Stimulated activated CD4-positive, alpha-beta T cell treated with anti-CD3 and anti-CD28 coated beads, Interleukin-4, amount 100 ng/mL, for 1 hour (primary cell): Measurements from ENCODE around the gene DTD1.

Source experiments
- DNase-seq: peaks from one replicate; pipeline ENCODE4 v3.0.0-alpha.2; 2020

DTD1 gene

DNA sequence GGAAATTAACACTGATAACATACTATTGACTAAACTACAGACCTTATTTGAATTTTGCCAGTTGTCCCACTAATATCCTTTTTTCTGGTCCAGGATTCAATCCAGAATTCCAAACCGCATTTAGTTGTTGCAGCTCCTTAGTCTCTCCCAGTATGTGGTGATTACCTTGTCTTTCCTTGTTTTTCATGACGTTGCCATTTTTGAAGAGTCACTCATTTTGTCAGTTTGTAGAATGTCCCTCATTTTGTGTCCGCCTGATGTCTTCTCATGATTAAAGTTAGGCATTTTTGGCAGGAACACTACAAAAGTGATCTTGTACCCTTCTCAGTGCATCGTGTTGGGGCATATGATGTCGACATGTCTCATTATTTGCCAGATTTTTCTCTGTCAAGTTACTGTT is 33.1 kb downstream of the DTD1 start:
- no peak for DNase-seq

DNA sequence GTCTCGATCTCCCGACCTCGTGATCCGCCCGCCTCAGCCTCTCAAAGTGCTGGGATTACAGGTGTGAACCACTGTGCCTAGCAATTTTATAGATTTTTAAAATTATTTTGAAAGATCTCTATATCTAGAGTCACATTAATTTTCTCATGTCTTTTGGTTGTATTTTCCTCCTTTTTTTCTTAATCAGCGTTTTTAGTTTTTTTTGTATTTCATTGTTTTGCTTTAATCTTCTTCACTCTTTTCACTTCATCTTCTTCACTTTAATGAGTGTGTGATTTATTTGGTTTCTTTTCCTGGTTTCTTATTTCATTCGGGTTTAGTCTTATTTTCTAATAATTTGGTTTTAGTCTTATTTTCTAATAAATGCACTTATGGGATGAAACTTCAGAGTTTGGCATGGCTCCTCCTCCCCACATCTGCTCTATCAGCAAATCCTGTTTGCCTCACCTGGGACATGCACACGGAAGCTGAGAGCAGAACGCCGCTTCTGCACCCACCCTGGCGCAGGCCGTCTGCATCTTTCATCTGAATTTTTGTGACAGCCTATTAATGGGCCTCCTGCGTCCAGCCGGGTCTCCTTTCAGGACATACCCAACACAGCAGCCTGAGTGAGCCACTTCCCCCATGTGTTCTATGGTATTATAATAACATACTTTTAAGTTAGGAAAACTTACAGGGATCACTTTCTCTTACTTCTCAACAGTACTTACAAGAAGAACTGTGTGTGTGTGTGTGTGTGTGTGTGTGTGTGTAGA is 35.5 kb downstream of the DTD1 start:
- DNase-seq = no peak

DNA sequence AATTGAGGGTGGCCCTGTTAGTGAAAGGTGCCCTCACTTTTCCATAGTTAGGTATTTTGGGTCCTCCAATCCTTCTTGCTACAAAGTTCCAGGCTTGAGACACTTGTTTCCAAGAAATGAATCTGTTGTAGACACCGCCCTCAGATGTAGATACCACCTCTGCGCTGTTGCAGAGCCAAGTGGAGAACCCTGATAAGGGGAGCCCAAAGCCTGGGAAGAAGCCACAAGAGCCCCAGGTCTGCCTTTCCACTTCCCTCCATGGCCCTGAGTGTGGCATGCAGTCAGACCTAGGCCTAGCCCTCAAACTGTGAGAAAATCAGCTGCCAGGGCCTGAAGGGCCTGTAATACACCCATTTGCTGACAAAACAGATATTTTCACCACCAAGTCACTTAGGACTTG is 37.1 kb downstream of the DTD1 start:
- DNase-seq = no peak

DNA sequence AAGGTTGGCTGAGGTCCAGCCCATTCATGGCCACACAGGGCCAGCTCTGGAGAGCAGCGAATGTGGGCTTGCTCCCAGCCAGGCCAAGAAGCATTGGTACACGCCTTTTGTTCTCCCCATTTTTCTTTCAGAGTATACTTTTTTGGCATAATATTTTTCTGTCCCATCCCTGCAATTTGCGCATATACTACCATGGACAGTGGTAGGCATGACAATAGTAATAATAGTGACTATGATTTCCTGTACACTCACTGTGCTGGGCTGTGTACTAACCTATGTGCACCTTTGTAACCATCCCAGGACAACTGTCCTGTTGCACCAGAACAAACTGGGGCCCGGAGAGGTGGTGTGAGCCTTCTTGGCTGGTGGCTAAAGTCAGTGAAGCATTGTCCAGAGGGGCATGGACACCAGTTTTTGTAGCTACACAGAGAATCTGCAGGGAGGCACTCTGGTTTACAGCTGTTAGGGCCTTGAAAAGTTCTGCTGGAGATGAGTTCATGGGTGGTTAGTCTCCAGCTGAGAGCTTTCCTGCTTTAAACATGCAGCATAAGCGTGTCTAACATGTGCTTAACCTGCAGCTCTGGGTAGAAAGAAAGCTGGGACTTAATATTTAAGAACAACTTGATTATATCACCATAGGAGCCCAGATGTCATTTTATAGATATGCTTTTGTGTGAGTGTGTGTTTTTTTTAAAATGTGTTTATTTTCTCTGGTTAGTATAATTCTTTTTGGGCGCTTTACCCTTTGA is 38.2 kb downstream of the DTD1 start:
- no peak for DNase-seq

DNA sequence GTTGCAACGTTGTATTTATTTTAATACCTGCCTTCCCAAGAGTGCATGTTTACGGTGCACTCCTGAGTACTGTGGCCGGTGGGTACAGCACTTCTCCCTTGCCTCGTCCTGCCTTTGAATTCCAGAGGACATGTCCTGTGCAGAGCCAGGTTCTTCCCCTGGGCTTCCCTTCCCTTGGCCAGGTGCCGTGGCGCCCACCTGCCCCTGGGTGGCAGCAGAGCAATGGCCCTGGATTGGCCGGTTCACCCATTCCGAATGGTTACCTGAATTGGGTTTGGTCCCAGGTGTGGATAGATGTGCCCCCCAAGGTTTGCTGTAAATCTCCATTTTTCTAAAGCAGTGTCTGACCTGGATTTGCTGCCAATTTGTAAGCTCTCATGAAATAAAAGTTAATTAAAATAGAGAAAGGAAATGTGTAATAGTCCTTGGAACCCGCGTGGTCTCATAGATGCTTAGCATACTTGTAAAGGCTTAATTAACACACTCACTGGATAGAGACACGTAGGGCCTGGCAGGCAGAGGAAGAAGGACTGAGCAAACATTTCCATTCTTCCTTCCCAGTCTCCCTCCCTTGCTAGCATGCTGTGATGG is 40.6 kb downstream of the DTD1 start:
- DNase-seq = peak; percentile 12

DNA sequence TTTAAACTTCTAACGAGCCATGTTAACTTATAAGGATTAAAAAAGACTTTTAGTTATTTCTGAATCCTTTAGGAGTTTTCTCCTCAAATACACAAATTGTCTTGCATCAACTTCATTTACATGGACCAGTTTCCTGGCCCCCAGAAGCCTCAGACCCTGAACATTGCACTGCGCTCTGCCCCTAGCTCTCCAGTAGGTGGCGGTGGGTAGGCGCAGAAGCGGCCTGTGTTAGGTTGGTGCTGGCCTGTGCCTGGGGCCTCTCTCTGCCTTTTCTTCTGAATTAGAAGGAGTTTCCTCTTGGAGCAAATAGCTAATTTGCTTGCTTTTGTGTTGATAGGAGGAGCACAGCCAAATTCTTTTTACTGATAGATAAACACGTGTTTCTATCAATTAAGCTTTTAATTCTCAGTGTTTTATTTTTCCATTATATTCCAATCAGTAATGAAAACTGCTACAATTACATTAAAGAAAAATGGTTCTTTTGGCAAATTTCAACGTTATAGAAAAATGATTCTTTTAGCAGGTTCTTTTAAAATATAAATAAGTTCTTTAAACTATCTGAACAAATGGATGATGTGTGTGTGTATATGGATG is 44.4 kb downstream of the DTD1 start:
- DNase-seq = peak; percentile 51

DNA sequence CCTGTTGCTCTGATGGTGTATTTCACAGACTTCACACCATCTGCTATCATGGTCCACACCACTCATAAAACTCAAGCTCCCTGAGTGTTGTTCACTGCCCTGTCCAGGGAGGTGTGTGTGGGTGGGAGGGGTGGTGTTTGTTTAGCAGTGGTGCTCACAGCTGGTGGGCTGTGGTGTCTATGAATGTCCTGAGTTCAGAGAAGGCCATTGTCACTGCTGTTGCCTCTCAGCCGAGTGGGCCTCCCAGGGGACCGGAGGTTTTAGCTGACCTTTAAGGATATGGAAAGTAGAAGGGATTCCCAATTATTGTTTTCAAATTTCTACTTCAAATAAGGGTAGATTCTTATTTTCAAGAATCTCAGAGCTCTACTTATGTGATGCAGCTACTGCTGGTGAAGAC is 45.6 kb downstream of the DTD1 start:
- DNase-seq = no peak

DNA sequence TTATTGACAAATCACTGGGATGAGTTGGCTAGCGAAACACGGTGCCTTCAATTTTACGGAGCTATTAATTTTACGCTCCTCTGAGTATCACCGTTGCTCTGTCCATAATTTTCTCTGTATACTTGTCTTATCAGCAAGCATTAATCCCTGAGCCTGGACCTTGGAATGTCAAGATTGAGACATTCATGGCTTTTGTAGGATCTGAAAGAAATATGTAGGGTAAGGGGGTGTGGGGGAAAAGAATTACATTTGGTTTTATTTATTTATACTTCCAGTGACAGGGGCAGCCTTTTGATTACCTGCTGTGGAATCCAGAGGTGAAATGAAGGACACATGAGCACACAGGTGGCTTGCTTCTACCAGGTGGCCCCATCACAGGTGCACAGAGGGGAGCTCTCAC is 46.6 kb downstream of the DTD1 start:
- DNase-seq = no peak

DNA sequence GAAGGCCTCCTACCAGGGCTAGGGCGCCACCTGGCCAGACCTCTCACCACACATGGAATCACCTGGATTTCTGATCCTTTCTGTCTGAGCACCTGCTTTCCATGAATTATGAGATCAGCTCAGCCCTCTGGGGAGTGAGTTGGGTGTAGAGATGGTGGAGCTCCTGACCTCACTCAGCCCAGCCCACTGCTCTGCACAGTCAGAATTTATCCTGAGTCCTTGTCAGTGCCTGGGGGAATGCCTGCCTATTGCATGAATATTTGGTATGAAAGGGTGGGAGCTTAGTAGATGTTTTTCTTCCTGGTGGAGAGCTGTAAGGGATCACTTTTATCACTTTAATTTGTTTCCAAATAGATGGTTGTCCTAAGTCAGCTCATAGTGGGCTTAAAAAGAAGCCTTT is 47.5 kb downstream of the DTD1 start:
- DNase-seq = no peak

DNA sequence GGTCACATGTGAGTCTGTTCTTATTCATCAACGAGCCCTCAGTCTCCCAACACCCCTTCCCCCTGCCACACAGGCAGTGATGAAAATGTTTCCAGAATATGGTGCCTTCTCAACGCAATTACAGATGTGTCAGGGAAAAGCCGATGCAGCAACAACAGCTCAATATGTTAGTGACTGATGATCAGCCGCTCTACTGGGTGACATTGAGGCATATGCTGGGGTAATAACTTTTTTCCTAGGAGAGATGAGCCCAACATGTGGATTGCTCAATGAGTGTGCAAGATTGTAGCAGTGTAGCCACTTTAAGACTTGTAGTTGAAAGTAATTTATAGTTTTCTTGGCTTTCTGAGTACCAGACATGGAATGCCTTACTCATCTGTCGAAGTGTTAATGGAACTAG is 49.4 kb downstream of the DTD1 start:
- DNase-seq = no peak

DNA sequence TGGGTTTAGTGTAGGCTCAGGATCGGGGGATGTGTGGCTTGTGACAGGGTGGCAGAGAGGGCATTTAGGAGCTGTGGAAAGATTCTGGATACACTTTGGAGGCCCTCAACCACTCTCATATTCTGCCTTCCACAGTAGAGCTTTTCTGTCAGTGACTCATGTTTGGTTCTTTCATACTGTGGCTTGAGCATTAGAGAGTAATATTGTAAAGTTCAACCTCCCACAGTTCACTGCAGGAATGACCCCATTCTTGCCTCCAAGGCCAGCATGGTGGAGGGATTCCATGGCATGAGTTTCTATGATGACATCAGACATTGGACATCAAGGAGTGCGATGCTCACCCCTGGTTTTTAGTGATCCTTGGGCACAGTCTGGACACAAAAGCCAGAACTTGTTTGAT is 50.9 kb downstream of the DTD1 start:
- no peak for DNase-seq

DNA sequence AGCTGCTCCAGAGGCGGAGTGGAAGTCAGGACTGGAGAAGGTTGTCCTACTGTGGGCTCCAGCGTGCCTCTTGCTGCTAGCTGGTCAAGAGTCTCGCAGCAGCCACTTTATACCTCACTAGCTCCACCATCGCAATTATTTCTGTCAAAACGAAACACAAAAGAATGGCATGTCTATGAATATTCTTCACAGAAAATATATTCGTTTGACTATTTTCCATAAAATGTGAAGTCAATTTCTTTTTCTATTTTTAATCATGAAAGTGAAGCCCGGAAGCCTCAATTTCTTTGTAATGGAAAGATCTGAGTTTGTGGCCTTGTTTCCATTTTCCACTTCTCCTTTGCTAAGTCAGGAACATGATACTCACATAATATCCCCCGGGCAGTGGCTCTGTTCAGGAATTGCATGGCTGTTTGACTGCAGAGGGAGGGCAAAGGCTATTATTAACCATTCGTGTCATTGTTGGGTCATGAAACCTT is 51.7 kb downstream of the DTD1 start:
- DNase-seq = no peak

DNA sequence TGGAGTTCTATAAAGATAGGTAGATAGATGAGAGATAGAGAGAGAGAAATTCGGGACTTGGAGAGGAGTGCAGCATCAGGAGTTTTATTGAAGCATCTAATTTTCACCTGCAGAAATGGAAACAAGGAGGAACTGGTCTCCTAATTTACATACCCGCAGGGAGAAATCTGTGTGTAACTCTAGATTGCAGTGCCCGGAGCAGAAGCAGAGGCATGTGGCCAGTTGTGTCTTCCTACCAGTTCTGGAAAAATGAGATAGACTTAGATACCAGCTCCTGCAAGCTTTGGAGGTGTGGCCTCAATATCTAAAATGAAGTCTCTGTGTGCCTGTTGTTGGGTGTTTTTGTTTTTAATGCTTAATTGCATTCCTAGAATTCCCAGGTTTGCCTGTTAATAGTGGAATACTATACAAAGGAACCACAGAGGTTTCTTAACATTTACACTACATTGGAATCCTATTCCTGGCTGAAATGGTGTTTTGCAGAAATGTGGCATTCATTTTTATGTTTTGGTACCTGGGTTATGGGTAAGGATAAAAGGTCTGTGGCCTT is 57.4 kb downstream of the DTD1 start:
- no peak for DNase-seq

DNA sequence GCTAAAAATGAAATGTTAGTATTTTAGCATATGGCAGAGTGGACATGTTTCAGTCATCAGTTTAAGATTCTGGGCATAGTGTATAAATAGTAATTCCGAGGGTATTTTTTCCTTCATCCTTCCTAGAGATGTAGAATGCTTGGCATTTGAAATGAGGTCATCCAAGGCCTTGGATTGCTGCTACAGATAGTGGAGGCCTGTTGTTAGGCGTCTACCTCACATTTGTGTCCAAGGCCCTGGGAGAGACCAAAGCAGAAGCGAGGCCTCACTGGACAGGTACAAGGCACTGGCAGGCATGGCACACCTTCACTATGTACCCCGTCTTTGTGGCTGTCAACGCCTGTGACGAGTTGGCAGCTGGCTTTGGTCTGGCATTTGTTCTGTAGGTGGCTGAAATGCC is 58.0 kb downstream of the DTD1 start:
- DNase-seq = no peak

DNA sequence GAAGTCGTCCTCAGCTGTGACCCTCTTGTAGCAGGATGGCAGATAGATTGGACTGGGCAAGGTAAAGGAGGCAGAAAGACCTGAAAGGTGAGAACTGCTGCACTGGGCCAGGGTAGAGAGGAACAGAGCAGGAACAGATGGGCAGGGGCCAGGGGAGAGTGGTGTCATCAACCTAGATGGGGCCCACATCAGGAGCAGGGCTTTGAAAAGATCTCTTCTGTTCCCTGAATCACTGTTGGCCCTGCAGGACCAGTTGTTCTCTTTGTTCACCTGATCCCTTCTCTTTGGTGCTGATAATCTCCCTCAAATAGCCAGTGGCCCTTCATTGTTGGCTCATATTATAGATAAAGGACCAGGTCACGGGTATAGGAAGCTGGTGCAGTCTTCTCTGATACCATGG is 59.9 kb downstream of the DTD1 start:
- DNase-seq = no peak

DNA sequence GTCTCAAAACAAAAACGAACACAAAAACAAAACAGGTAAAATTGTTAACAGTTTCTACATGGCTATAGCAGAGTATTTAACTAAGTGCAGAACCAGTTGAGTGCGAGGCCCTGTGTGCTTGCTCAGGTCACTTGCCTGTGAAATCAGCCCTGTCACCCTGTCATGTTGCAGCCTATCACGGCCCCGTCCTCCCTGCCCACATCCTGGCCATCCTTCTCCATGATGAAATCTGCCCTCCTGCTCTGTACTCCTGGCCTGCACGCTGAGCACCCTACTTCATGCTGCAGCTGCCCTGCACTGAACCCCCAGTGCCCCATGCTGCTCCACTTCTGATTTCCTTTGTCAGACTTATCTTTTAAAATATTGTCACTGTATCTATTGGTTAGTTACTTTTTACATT is 62.4 kb downstream of the DTD1 start:
- no peak for DNase-seq

DNA sequence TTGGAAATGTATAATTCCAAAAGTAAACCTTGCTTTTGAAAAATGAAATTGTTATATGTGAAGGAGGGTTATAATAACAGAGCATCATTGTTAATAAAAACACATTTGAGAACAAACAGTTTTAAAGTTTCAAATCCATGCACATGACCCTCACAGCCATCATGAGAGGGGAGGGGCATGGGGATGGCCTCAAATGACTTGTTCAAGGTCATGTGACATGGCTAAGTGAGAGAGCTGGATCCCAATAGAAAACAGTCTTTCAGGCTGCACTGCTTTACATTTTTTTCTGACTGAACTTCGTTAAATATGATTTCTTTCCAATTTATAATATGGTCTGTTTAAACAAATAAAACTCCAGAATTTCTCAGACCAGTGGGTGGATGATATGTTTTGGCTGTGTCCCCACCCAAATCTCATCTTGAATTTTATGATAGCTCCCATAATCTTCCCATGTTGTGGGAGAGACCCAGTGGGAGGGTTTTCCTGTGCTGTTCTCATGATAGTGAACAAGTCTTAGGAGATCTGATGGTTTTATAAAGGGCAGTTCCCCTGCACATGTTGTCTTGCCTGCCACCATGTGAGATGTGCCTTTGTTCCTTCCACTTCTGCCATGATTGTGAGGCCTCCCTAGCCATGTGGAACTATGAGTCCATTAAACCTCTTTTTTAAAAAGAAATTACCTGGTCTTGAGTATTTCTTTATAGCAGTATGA is 66.0 kb downstream of the DTD1 start:
- no peak for DNase-seq

DNA sequence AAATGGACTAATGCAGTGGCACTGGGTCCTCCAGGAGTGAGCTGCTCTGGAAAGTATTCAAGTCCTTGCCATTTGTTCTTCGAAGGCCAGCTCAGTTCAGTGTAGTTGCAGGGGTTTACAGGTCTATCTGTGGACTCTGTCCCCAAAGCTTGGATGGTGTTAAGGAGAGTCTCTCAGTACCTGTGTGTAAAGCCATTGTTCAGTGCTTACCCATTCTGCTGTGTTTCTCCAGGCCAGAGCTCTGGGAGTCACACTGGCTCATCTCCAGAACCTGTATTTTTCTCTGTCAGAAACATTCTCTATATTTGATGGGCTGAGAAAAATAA is 66.6 kb downstream of the DTD1 start:
- DNase-seq = no peak

DNA sequence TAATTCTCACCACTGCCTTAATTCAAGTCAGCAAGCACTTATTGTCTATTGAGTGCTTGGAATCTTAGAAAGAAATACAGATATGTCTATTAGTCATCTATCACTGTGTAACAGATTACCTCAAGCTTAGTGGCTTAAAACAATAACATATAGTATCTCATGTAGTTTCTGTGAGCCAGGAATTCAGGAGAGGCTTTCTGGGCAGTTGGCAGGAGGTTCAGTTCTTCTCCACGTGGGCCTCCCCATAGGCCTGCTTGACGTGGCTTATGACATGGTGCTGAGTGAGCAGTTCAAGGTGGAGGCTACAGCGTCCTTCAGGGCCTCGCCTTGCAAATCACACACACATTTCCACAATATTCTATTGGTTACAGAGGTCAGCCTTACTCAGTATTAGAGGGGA is 69.7 kb downstream of the DTD1 start:
- no peak for DNase-seq

DNA sequence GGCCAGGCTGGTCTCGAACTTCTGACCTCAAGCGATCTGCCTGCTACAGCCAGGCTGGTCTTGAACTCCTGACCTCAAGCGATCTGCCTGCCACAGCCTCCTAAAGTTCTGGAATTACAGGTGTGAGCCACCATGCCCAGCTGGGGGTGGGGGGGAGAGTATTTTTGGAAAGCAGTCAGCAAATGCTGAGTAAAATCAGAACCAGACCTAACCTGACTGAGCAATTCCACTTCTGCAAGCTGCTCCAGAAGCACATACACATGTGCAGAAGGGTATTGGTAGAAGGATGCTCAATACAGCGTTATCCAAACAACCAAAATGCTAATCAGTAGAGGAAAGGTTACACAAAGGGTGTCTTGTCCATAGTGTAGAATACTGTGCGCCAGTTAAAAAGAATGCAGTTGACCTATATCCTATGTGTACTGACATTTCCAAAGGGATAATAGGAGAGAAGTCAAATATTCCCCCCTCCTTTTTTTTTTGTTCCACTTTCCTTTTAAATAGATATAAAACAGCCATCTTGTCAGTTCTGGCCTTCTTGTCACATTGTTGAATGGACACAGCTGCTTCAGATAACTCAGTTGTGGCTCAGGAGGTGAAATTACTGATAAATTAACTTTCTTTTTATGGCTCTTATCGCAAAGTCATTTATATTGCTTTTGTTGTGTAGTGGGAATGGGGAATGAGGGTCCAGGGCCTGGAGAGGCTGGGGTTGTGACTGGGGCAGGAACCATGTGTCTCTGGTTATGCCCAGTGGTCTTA is 74.6 kb downstream of the DTD1 start:
- DNase-seq = no peak

DNA sequence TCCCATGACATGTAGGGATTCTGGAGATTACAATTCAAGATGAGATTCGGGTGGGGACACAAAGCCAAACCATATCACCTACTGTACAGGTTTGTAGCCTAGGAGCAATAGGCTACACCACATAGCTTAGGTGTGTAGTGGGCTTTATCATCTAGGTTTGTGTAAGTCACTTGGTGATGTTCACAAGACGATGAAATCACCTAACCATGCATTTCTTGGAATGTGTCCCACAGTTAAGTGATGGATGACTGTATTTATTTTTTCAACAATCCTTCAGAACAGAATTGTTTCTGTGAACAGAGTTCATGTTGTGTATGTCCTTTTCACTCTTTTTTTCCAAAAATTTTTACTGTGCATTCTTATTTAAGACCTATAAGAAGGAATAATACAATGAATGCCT is 76.1 kb downstream of the DTD1 start:
- DNase-seq = no peak

DNA sequence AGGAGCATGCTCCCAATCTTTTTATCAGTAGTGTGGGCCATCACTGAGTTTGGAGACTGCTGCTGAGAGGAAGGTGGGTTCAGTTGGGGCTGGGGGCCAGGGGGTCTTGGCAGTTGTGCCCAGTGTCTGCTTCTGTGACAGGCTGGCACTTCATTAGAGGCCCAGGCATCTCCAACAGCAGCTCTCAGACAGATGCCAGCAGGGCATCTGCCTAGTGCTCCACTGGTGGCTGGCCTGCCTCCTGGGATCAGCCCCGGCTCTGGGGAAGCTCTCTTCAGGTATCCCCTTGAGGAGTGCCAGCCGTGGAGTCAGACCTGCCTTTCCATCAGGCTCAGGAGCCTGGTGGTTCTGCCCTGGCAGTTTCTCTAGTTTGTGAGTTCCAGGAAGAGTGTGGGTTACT is 77.3 kb downstream of the DTD1 start:
- no peak for DNase-seq
